Inflammatory macrophage treated with lipopolysaccharide for 1 hour (primary cell): ENCODE measurements around the gene DKK3.

Experiments used
- DNase-seq, 2 donors: peaks; one replicate each; pipeline ENCODE4 v3.0.0-alpha.2; 2020 to 2022

DKK3 gene

DNA sequence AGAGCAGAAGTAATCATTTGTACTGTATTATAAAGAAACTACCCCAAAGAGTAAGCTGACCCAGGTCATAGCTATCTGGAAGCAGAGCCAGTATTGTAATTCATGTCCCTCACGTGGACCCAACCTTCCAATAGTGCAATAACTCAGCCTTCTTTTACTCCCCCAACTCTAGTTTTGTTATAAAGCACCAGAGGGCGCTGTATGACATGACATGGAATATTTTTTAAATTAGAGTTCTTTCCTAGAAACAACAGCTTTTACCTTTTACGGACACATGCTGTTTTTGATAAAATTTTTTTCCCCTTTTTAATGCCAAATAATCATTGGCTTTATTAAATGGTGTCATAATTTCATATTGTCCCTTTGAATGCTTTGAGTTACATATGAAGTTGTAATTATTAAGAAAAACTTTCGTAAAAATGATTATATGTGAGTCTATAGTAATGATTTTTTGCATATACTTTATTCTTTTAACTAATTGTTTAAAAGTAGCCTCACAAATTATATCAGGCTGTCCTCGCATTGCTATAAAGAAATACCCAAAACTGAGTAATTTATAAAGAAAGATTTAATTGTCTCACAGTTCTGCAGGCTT, 76.9 kb downstream of the DKK3 start:
- DNase-seq, result peak; percentile 25 to 55

GRCh38 chr11:11929920-11930319, 78.5 kb downstream of the DKK3 start:
- no peak for DNase-seq

DNA sequence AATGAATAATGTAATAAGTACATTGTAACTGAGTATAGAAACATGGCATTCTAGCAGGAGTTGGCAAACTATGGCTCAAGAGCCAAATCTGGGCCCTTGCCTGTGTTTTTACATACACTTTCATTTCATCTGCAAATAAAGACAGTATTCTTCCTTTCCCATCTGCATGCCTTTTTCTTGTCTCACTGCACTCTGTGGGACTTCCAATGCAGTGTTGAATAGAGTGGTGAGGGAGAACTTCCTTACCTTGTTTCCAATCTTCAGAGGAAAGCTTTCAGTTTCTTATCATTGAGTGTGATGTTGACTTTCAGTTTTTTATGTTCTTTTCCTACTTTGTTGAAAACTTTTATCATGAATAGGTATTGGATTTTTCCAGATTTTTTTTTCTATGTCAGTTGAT, 84.6 kb downstream of the DKK3 start:
- DNase-seq, result no peak

- DNase-seq, result no peak
These were observed 91.4 kb downstream of the DKK3 start for GRCh38 chr11:11916981-11917399.

DNA sequence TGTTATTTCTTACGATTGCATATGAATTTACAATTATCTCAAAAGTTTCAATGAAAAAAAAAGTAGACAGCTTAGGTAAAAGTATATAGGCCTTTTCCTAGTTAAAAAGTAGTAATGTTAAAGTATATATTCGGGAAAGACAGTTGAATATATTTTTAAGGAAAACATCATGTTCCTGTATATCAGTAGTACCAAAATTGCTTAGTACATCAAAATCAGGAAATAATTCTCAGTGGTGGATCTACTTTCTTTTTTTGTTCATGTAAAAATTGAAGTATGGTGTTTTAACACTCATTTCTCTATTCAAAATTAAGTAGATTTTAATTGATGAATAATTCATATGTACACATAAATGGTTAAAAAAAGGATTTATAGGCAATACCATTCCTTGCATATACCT, 92.8 kb downstream of the DKK3 start:
- DNase-seq, result no peak

DNA sequence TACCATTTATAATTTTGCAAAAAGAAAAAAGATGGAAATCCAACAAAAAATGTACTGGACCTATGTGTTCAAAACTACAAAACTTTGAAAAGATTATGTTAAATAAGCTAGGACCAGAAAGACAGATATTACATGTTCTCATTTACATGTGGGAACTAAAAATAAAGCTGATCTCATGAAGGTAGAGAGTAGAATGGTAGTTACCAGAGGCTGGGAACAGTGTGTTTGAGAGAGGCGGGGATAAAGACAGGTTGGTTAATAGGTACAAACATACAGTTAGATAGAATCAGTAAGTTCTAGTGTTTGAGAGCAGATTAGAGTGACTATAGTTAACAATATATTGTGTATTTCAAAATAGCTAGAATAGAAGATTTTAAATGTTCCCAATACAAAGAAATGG, 95.0 kb downstream of the DKK3 start:
- DNase-seq, result no peak
